ENCODE data around the gene SYTL2. TPM values are rescaled to one million over a fixed set of nuclear protein-coding genes. Genes with fewer than 3 reads are reported as not detected.

Gene SYTL2
- total and polyA plus RNA-seq, 12 donors: 8.2 to 134 (median 19.4) TPM

- Histone ChIP-seq H3K36me3 (replicated peaks in 1 of 2) (no peaks in the 10 kb centered on the region), H3K4me3 (no peak overlapping the region), H3K9me3 (replicated peaks in 1 of 3) (no peaks in the 10 kb centered on the region), H3K27me3 (no peaks in the 10 kb centered on the region), H3K4me1 (replicated peaks in 1 of 2) (no peaks in the 10 kb centered on the region), H3K27ac (no peak overlapping the region)
- intact Hi-C loops (cut with DNase I): no loop called here
- no peak for DNase-seq
- TF ChIP-seq, protein P1, sequence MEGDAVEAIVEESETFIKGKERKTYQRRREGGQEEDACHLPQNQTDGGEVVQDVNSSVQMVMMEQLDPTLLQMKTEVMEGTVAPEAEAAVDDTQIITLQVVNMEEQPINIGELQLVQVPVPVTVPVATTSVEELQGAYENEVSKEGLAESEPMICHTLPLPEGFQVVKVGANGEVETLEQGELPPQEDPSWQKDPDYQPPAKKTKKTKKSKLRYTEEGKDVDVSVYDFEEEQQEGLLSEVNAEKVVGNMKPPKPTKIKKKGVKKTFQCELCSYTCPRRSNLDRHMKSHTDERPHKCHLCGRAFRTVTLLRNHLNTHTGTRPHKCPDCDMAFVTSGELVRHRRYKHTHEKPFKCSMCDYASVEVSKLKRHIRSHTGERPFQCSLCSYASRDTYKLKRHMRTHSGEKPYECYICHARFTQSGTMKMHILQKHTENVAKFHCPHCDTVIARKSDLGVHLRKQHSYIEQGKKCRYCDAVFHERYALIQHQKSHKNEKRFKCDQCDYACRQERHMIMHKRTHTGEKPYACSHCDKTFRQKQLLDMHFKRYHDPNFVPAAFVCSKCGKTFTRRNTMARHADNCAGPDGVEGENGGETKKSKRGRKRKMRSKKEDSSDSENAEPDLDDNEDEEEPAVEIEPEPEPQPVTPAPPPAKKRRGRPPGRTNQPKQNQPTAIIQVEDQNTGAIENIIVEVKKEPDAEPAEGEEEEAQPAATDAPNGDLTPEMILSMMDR (IDR thresholded peaks at IDR 0.05): no peak
- TF ChIP-seq POLR2A (IDR thresholded peaks at IDR 0.05): no peak
- 50 to 76% (median 68%) methylated on average over 1 of the region's 1 CpG for WGBS, 4 donors
Measured at GRCh38 chr11:85776951-85777602, 33.9 kb downstream of the SYTL2 start.

- 70 to 81% (median 79%) methylated on average over 4 of the region's 4 CpGs for WGBS, 4 donors
- no peaks in the 10 kb centered on the region for H3K4me1 ChIP-seq (replicated peaks in 1 of 2)
- no peaks in the 10 kb centered on the region for H3K9me3 ChIP-seq (replicated peaks in 1 of 3)
- no peak overlapping the region for H3K27ac ChIP-seq
- H3K36me3 ChIP-seq (replicated peaks in 1 of 2): no peaks in the 10 kb centered on the region
- H3K4me3 ChIP-seq: no peak overlapping the region
- TF ChIP-seq, protein P1 (IDR thresholded peaks at IDR 0.05): no peak
- TF ChIP-seq POLR2A (IDR thresholded peaks at IDR 0.05): no peak
- intact Hi-C loops (cut with DNase I): no loop called here
- no peak for DNase-seq
- no peaks in the 10 kb centered on the region for H3K27me3 ChIP-seq
Measured at GRCh38 chr11:85774256-85775101, 36.5 kb downstream of the SYTL2 start.

DNA sequence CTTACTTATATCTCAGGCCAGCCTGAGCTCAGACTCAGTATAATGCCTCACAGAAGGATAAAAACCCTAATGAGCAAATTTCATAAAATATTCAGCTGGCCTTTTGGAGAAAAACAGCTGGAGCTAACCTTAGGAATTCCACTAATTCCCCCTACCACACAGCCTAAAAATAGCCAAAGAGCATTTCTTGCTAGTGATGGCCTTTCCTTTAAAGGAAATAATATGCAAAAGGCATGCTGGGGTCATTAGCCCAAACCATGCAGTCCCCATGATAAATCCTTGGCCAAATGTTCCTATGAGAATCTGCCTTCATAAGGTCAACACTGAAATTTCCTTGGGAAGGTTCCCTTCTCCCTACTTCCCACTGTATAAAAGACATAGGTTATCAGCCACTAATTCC lies 38.2 kb downstream of the SYTL2 start:
- Histone ChIP-seq H3K9me3 (replicated peaks in 1 of 3) (no peaks in the 10 kb centered on the region), H3K4me1 (replicated peaks in 1 of 2) (no peaks in the 10 kb centered on the region), H3K27ac (peak overlapping the region in 3 of 5 donors; percentile 6 to 61 (median 41)), H3K4me3 (no peak overlapping the region), H3K36me3 (replicated peaks in 1 of 2) (no peaks in the 10 kb centered on the region), H3K27me3 (no peaks in the 10 kb centered on the region)
- intact Hi-C loops (cut with DNase I): no loop called here
- TF ChIP-seq, protein P1 (IDR thresholded peaks at IDR 0.05): no peak
- TF ChIP-seq POLR2A (IDR thresholded peaks at IDR 0.05): no peak
- DNase-seq: no peak

DNA sequence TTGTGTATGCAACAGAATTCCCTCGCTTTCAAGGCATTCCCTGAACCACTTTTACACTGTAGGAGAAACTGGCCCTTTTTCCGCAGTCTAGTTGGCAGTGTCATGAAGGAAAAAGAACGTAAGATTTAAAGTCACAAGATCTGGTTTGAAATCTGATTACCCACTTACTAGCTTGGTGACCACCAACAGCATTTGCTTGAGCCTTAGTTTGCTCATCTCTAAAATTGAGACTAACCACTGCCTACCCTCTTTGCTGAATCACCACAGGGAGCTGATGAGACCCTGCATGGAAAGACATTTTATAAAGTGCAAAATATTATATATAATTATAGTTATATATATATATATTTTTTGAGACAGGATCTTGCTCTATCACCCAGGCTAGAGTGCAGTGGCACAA lies 39.4 kb downstream of the SYTL2 start:
- no peak overlapping the region for H3K27ac ChIP-seq
- no peaks in the 10 kb centered on the region for H3K9me3 ChIP-seq (replicated peaks in 1 of 3)
- H3K4me1 ChIP-seq (replicated peaks in 1 of 2): no peaks in the 10 kb centered on the region
- 92 to 99% (median 95%) methylated on average over 3 of the region's 3 CpGs for WGBS, 4 donors
- no peaks in the 10 kb centered on the region for H3K36me3 ChIP-seq (replicated peaks in 1 of 2)
- H3K4me3 ChIP-seq: no peak overlapping the region
- no peak for DNase-seq
- H3K27me3 ChIP-seq: no peaks in the 10 kb centered on the region
- intact Hi-C loops (cut with DNase I): no loop called here
- TF ChIP-seq, protein P1 (IDR thresholded peaks at IDR 0.05): no peak
- no peak for TF ChIP-seq POLR2A (IDR thresholded peaks at IDR 0.05)

Data from adrenal gland (tissue), 12 donors.